ENCODE data around the gene PITPNC1. TPM values are rescaled to one million over a fixed set of nuclear protein-coding genes. Genes with fewer than 3 reads are reported as not detected.

Gene PITPNC1
- total and polyA plus RNA-seq, 11 donors: 7.0 to 20.8 (median 11.3) TPM

DNA sequence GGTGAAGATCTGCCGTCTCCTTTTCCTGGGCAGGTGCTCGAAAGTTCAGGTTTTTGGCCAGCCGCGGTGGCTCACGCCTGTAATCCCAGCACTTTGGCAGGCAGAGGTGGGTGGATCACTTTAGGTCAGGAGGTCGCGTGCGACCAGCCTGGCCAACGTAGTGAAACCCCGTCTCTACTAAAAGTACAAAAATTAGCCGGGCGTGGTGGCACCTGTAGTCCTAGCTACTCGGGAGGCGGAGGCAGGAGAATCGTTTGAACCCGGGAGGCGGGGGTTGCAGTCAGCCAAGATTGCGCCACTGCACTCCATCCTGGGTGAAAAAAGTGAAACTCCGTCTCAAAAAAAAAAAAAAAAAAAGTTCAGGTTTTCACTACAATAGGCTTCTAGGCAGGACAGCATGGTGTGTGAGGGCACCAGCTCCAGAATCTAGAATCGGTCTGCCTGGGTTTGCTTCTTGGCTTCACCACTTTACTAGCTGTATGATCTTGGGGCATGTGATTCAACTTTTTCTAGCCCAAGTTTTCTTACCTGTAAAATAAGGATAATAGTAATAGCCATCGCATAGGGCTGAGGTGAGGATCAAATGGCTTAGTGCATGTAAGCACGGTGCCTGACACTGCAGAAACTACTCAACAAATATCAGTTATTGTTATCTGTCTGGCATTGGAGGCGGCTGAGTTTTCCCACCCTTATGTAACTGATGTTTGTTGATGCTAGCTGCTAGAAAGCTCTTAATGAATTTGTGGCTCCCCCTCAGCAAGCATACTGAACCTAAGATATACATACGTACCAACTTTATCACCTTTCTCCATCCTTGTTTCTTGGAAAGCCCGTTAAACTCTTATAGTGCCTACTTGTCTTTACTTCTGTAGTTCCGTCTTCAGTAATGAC, 12.0 kb upstream of the PITPNC1 start:
- Histone ChIP-seq H3K27ac (peak overlapping the region; percentile 83 to 96 (median 92)), H3K9me3 (no peaks in the 10 kb centered on the region), H3K36me3 (peaks cover 0 to 40% (median 15%) of the 10 kb centered on the region in 9 donors), H3K27me3 (no peaks in the 10 kb centered on the region), H3K4me1 (peaks cover 6 to 58% (median 46%) of the 10 kb centered on the region in 12 donors), H3K4me3 (peak overlapping the region; percentile 72 to 98 (median 86))
- intact Hi-C loops (cut with DNase I): loop anchor here in 2 of 10 donors (10.0 kb wide), 2 partner anchors 120 to 350 kb away; partner anchors contain the start of genes HELZ (in 1 of the 2) and NOL11 (in 1 of the 2)
- ATAC-seq (no peak), DNase-seq (no peak)
- TF ChIP-seq, protein P1, sequence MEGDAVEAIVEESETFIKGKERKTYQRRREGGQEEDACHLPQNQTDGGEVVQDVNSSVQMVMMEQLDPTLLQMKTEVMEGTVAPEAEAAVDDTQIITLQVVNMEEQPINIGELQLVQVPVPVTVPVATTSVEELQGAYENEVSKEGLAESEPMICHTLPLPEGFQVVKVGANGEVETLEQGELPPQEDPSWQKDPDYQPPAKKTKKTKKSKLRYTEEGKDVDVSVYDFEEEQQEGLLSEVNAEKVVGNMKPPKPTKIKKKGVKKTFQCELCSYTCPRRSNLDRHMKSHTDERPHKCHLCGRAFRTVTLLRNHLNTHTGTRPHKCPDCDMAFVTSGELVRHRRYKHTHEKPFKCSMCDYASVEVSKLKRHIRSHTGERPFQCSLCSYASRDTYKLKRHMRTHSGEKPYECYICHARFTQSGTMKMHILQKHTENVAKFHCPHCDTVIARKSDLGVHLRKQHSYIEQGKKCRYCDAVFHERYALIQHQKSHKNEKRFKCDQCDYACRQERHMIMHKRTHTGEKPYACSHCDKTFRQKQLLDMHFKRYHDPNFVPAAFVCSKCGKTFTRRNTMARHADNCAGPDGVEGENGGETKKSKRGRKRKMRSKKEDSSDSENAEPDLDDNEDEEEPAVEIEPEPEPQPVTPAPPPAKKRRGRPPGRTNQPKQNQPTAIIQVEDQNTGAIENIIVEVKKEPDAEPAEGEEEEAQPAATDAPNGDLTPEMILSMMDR (IDR thresholded peaks at IDR 0.05): no peak
- TF ChIP-seq POLR2A (IDR thresholded peaks at IDR 0.05): no peak
- 45 to 60% (median 46%) methylated on average over 26 of the region's 26 CpGs for WGBS, 4 donors

DNA sequence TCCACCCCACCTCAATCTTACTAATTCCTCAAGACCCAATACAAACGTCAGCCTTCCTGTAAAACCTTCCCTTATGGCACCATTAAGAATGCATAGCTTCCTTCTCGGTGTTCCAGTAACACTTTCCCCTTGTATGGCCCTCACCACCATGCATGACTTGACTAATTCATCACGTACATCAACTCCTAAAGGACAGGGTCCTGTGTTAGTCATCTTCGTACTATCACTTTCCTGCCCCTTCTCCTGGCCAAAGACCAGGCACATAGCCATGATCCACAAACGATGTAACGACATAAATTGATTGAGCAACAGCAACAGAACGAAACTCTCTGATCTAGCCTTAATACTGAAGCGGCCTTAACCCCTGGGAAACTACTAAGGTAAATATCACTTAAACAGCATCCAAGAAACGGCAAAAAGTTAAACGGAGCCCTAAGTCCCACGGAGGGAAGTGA, 11.3 kb upstream of the PITPNC1 start:
- Histone ChIP-seq H3K9me3 (no peaks in the 10 kb centered on the region), H3K27ac (peak overlapping the region; percentile 83 to 96 (median 92)), H3K4me3 (peak overlapping the region; percentile 72 to 98 (median 86)), H3K27me3 (no peaks in the 10 kb centered on the region), H3K36me3 (peaks cover 0 to 33% (median 9%) of the 10 kb centered on the region in 9 donors), H3K4me1 (peaks cover 6 to 52% (median 43%) of the 10 kb centered on the region in 12 donors)
- peak in 3 of 4 donors; percentile 7 to 37 (median 19) for ATAC-seq
- DNase-seq: no peak
- intact Hi-C loops (cut with DNase I): loop anchor here in 2 of 10 donors (10.0 kb wide), 2 partner anchors 121 to 349 kb away; partner anchors contain the start of genes HELZ (in 1 of the 2) and NOL11 (in 1 of the 2)
- 0% methylated on average over 11 of the region's 11 CpGs for WGBS, 4 donors
- TF ChIP-seq, protein P1 (IDR thresholded peaks at IDR 0.05): no peak
- TF ChIP-seq POLR2A (IDR thresholded peaks at IDR 0.05): no peak

DNA sequence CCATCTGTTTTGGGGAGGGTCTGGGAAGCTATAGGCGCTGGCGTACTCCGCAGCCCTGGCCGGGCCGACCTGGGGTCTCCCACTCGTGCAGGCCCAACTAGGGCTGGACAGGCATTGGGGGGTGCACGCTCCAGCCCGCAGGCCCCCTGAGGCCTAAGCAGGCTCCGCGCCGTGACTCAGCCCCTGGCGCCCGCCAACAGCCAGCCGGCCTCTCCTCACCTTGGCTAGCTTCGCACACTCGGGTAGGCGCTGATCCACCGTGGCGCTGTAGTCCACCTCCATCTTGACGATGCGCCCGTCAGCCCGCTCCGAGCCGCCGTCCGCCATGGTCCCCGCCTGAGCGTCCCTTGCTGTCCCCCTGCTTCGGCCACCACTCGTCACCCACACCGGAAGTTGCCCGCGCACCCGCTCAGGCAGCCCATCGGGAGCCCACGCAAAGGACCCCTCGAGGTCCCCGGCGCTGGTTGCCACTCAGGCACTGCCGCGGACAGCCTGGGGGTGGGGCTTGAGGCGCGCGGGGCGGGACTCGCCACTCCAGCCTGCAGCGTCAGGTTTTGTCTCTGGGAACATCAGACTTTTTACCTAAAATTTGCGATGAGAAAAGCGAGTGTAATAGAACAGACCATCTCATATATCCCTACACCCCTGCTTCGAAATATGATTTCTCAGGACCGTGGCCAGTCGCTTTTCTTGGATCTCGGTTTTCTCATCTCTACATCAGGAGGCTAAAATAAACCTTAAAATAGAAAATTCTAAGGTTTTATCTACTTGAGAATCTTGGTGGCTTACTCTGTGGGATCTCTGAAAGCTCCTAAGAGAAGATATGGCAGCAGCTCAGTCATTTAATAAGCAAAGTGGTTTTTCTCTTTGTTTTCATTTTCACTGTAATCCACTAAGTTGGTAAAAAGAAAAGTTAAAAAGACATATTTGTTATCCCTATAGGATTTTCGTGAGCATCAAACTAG, 10.6 kb upstream of the PITPNC1 start, which contains the start of gene PSMD12:
PSMD12 (minus strand) TSS at position 385 of the 965 bp plus-strand sequence; CDS start at position 327, 58 bp downstream.
- Histone ChIP-seq H3K4me1 (peaks cover 6 to 45% (median 39%) of the 10 kb centered on the region in 12 donors), H3K9me3 (no peaks in the 10 kb centered on the region), H3K27ac (peak within 1 kb of the TSS; percentile 83 to 96 (median 92)), H3K36me3 (peaks cover 0 to 26% (median 6%) of the 10 kb centered on the region in 9 donors), H3K4me3 (peak within 1 kb of the TSS; percentile 72 to 98 (median 86)), H3K27me3 (no peaks in the 10 kb centered on the region)
- intact Hi-C loops (cut with DNase I): loop anchor here in 2 of 10 donors (10.0 kb wide), 2 partner anchors 122 to 348 kb away; partner anchors contain the start of genes HELZ (in 1 of the 2) and NOL11 (in 1 of the 2)
- ATAC-seq (peak; percentile 95 to 98 (median 98)), DNase-seq (peak; percentile 94 to 98 (median 95))
- TF ChIP-seq POLR2A (IDR thresholded peaks at IDR 0.05): peak in 1 of 2 donors; percentile 75
- TF ChIP-seq, protein P1 (IDR thresholded peaks at IDR 0.05): peak in 2 of 12 donors; percentile 3 to 17
- WGBS, 4 donors: 1 to 2% (median 1%) methylated on average over 41 to 55 of the region's 55 CpGs
